Activated CD4-positive, CD25-positive, alpha-beta regulatory T cell treated with anti-CD3 and anti-CD28 coated beads, Interleukin-2, amount 50 U/mL, for 24 hours (primary cell): ENCODE data around the gene FAM193B.
A peak's percentile ranks its signal among the peaks of the same experiment; 100 is the strongest.

Source experiments
- ATAC-seq, 2 donors: fragments of 150-1000 bp; cut with Tn5 transposase; one replicate each; pipeline ENCODE4 v1.10.0; 2021; ENCODE audit warnings: mild to moderate bottlenecking in 1 of 2, moderate library complexity in 1 of 2

Gene FAM193B

GRCh38 chr5:177512736-177513380, 41.5 kb downstream of the FAM193B start:
- ATAC-seq = no peak

DNA sequence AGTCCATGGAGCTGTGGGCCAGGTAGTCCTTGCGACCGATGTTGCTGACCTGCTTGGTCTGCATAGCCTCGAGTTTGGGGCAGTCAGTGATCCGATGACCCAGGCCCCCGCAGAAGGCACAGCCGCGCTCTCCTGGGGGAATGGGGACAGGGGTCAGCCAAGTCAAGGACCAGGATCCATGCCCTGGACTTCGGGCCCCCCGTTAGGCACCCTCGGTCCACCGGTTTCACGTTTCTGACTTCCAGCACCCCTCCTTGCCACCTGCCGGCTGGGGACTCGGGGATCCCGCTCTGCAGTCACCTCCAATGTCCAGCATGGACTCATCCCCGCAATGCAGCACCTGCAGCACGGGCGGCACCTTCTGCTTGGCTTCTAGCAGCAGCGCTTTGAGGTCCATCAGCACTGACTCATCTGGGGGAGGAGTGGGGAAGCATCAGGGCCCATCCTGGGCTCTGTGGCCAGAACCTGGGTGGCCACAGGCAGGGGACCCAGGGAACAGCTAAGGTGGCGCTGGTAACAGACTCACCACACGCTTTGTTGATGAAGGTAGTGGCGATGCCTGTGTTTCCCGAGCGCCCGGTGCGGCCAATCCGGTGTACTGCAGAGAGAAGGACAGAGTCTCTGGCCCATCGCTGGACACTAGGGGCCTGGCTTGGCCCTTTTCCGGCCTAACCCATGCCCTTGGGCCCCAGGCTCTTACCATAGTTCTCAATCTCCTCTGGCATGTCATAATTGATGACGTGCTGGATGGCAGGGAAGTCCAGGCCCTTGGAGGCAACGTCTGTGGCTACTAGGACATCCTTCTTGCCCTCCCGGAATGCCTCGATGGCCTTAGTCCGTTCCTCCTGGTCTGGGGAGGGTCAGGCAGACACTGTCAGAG, 42.3 kb downstream of the FAM193B start:
- ATAC-seq = no peak

DNA sequence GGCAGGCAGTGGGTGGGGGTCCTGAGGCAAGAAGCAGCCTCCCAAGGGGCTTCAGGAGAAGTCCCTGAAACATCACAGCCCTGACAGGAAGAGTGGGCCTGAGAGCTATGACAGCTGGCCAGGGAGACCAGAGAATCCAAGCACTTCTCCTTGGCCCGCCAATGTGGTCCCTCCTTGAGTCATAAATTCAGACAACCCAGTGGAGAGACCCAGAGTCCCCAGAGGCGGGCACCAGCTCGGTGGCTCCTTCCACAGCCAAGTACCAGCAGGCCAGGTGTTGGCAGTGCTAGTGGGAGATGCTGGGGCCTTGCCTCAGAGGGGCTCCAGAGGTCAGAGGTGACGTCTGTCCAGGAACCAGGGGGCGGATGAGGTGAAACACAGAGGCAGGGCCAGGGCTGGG, 43.2 kb downstream of the FAM193B start:
- ATAC-seq = no peak

DNA sequence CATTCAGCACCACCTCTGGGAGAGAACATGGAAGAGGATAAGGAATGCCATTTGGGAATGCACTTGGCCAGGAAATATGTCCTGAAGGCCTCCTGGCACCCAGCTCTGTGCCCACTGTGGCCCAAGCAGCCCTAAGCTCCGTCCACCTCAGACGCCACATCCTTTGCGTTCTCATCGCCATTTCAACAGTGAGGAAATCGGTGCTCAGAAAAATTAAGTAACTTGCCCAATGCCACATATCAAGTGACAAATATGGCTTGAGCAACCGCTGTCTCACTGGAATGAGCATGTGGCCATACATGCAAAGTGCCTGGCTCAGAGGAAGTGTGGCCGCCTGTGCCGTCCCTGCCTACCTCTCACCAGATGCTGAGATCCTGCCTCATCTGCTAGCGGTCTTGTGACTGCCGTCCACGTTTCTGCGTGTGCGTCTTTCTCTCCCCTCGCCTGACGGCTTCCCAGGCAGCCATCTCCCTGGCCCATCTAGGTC, 43.8 kb downstream of the FAM193B start:
- no peak for ATAC-seq

DNA sequence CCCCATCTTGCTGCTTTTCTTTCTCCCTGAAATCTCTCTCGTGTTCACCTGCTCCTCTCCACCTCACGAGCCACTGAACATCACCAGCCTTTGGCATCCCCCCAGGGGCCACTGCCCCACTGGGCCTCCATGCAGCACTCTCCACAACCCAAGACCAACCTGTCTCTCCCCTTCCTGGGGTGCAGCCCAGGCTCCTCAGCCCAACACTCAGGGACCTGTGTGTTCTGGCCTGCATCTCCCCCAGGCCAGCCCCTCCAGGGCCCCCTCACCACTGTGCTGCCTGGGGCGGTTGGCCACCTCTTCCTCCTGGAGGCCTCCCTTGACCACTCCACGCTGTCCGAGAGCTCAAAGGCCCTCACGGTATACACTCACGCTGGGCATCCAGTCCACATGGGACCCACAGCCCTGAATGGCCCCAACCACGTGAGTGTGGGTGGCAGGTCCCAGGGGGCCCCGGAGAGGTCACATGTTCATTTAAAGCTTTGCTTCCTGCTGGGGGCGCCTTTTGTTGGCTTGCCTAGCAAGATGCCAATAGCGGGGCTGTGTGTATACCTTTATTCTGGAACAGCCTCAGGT, 44.3 kb downstream of the FAM193B start:
- ATAC-seq = peak in 1 of 2 donors; percentile 36

DNA sequence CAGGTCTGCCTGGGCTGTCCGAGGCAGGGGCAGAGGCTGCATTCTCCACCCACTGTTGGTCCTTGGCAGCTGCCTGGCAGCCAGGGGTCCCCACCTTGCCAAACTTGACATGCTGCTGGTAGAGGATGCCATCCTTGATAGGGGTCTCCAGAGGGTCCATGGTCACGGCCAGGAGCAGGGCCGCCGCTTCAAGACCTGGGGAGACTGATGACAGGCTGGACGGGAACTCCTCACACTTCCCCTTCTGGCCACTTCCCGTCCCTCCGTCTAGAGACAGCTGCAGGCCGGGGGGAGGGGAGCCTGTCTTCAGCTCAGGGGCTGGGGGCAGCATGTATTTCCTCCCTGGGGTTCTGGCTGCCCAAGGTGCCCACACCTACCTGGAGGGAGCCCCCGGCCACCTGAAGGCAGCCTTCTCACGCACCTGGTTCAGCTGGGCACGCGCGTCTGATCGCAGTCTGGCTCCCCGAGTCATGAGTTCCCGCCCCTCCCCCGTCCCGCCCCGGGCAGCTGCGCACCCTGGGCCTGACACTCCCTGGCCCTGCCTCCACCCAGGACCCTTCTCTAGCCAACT, 44.9 kb downstream of the FAM193B start, which contains the start of gene DOK3:
TSS of gene DOK3 (minus strand) at position 446 of the 571 bp plus-strand sequence. CDS start at position 160, 286 bp downstream.
- peak in 1 of 2 donors; percentile 7 for ATAC-seq

GRCh38 chr5:177508837-177509236, 45.5 kb downstream of the FAM193B start:
- ATAC-seq = no peak

- ATAC-seq = no peak
Observed at GRCh38 chr5:177508221-177508611, 46.1 kb downstream of the FAM193B start.

GRCh38 chr5:177507596-177508220, 46.7 kb downstream of the FAM193B start:
- no peak for ATAC-seq

GRCh38 chr5:177507165-177507564, 47.2 kb downstream of the FAM193B start:
- no peak for ATAC-seq

DNA sequence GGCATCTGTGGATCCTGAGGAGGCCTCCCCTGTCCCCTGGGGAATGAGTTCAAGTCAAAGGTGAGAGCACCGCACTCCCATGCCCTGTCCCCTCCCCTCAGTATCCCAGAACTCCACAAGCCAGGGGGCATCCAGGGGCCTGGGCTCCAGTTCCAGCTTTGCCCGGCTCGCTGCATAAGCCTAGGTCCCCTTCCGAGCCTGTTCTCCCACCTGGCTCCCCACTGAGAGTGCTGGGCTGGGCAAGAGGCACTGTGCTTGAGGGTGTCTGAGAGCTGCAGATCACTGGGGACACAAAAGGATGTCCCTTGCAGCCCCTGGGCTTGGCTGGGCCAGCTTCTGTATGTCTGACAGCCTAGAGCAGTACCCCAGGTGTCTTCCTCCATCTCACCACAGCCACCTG, 49.3 kb downstream of the FAM193B start:
- ATAC-seq = no peak

DNA sequence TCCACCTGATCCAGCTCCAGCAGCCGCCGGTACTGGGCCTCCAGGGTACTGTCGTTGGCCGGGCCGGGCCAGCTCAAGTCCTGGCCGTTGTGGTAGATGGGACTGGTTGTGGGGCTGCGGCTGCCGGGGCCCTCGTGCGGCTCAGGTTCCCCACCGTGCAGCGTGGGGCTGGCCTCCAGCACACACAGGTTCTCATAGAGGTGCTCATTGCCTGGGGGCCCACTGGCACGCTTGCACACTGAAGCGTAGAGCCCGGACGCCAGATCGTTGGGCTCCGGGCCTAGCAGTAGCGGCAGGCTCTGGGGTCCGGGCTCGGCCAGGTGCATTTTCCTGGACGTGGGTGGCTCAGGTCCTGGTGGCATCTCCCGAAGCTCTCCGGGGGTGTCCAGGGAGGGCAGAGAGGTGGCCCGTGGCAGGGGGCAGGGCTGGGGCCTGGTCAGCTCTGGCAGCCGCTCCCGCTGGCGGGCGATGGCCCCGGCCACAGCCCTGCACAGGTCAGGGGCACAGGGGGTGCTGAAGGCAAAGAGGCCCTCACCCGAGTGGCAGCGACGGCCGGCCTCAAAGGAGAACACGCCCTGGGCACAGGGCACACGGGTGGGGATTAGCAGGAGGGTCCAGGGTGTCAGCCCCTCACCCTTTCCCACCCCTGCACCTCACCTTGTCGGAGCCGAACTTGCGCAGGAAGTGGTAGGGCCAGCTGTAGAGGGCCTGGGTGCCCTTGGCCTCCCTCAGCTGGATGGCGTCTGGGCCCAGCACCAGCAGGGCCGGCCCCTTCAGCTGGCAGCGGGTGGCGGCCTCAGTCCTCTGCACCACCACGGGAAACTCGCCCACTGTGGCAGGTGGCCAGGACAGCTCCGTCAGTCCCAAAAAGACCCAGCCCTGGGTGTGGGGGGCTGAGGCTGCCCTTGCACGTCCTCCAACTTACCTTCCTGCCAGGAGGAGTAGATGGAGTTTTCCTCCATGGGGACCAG, 50.0 kb downstream of the FAM193B start:
- ATAC-seq = no peak

DNA sequence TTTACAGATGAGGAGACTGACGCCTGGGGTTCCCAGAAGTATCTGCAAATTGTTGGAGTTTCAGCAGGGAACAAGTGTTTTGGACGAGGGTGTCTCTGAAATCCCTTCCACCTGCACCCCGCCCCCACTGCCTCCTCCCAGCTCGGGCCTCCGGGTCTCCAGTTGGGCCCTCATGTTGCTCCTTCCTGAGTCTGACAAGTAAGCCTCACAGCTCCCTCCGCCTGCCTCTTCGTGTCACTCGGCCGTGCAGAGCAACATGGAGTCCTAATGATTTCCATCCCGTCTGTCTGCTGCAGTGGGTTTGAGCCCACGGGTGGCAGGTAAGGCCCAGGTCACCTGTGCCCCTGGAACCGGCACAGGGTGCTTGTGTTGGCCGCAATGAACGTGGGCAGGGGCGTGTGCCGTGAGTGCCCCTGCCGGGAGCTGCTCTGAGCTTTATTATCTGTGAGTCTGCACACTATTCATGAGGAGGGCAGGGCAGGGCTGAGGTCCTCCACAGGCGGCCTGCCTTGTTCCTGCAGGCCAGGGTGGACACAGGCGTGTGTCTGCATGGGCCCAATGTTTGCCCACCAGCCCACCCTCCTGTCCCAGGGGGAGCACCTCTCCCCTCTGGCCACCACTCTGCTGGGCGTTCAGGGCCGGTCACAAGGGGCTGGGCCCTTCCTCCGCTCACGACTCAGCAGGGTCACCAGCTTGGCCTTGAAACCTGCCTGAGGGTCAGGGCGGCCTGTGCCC, 50.8 kb downstream of the FAM193B start:
- ATAC-seq = no peak

GRCh38 chr5:177502886-177503285, 51.5 kb downstream of the FAM193B start:
- ATAC-seq = no peak

DNA sequence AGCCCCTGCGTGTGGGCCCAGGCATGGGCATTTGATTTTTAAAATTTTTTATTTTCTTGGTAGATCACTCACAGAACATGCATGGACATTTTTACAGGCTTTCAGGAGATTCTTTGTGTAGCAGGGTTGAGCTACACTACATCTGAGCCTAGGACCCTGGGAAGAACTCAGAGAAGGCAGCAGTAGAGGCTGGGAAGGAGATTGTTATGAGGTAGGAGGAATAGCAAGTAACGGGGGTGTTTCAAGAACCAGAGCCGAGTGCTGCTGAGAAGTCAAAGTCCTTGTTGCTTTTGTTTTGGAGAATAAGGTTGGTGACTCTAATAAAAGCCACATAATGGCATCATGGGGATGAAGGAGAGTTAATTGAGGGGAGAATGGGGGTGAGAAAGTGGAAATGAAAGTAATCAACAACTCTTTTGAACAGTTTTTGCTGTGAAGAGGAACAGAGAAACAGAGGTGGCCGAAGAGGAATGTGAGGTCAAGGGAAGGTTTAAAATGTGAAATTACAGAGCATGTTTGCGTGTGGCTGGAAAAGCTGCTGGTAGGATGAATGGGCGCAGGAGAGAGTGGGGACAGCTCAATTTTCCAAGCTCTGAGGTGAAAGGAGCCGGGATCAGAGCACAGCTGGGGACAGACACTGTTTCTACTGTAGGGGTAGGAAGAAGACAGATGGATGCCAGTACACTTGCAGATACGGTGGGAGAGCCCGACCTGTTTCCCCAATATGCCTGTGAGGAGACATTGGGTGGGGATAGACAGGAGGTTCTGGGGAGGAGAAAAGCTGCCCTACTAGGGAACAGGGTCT, 52.3 kb downstream of the FAM193B start:
- ATAC-seq = no peak

GRCh38 chr5:177500685-177501522, 53.5 kb downstream of the FAM193B start:
- peak in 1 of 2 donors; percentile 43 for ATAC-seq

DNA sequence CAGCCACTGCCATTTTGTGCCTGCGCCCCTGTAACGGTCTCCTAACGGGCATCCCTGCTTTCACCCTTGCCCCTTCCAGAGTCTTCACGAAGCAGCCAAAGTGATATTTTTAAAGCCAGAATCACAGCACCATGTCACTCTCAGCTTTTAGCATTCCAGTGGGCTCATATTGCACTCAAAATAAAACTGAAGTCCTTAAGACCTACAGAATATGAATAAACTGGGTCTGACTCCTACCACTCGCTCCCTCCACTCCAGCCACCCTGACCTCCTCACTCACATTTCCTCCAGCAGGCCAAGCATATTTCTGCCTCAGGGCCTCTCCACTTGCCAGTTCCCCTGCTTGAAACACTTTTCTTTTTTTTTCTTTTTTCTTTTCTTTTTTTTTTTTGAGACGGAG, 54.5 kb downstream of the FAM193B start:
- no peak for ATAC-seq

- ATAC-seq = no peak
Observed at GRCh38 chr5:177498013-177498787, 56.2 kb downstream of the FAM193B start.
